A549 (cell line): ENCODE results near the gene DPP10. TPM values are rescaled to one million over a fixed set of nuclear protein-coding genes. Genes with fewer than 3 reads are reported as not detected.

Experiments used
- ATAC-seq, 2 experiments: fragments of 200-7000 bp in 1 of 2; fragments of >200 bp in 1 of 2; cut with Nextera tagmentation in 1 of 2; cut with Tn5 transposase in 1 of 2; 3 replicates each; pipeline versions ENCODE4 v1.8.0 to v1.9.1; 2018 to 2020; ENCODE audit warnings: mild to moderate bottlenecking in 1 of 2, moderate library complexity in 1 of 2
- CTCF ChIA-PET: fragments of 300-600 bp; sonication (Branson Sonifier 250); formaldehyde crosslinking; extraction: SDS; loops from one replicate; lab custom pipeline; 2021; ENCODE audit warnings: antibody characterized with exemption, inconsistent platforms; lab: Yijun Ruan, JAX
- POLR2A ChIA-PET: fragments of 350-600 bp; formaldehyde crosslinking; extraction: SDS; loops from one replicate; lab custom pipeline; 2021; ENCODE audit warnings: antibody characterized with exemption, inconsistent platforms; lab: Yijun Ruan, JAX
- DNase-seq, 2 experiments: peaks; one replicate each; pipeline versions ENCODE4 v3.0.0 to v3.0.0-alpha.2; 2011 to 2016; ENCODE audit warnings: low read depth in 1 of 2, low spot score in 1 of 2
- FAIRE-seq: peaks from 2 replicates; lab custom pipeline; 2011; peaks lifted over from hg19 to GRCh38; lab: Jason Lieb, UNC
- H3K27ac ChIP-seq, 2 experiments: fragments of >200 bp; sonication (Bioruptor Twin); formaldehyde crosslinking; 3 replicates each; pipeline ENCODE4 v1.5.1; 2016 to 2017
- H3K4me1 ChIP-seq: fragments of >200 bp; sonication (Bioruptor Twin); formaldehyde crosslinking; 3 replicates; pipeline ENCODE4 v1.6.1; 2016
- H3K4me2 ChIP-seq: fragments of >200 bp; sonication (Bioruptor Twin); formaldehyde crosslinking; 3 replicates; pipeline ENCODE4 v1.6.1; 2016
- H3K4me3 ChIP-seq: fragments of >200 bp; sonication (Bioruptor Twin); formaldehyde crosslinking; 3 replicates; pipeline ENCODE4 v1.5.1; 2016
- H3K9me3 ChIP-seq: fragments of >200 bp; sonication (Bioruptor Twin); formaldehyde crosslinking; 3 replicates; pipeline ENCODE4 v1.6.1; 2016
- BCL3 ChIP-seq: fragments of >200 bp; sonication (Bioruptor Twin); formaldehyde crosslinking; IDR thresholded peaks from 3 replicates; pipeline ENCODE4 v1.6.1; 2016
- CEBPB ChIP-seq, 2 experiments: fragments of >200 bp in 1 of 2; sonication (Bioruptor Twin) in 1 of 2; formaldehyde crosslinking in 1 of 2; IDR thresholded peaks; 2 replicates each; pipeline ENCODE4 v1.6.1; 2012 to 2016
- CHD2 ChIP-seq: fragments of 150-350 bp; IDR thresholded peaks from 2 replicates; pipeline ENCODE4 v1.6.1; 2014; ENCODE audit warnings: low read length; ENCODE audit not compliant: partially characterized antibody
- EP300 ChIP-seq, 2 experiments: fragments of >200 bp; sonication (Bioruptor Twin); formaldehyde crosslinking; IDR thresholded peaks; 2 replicates in 1 of 2; 3 replicates in 1 of 2; pipeline ENCODE4 v1.6.1; 2016 to 2017
- ESRRA ChIP-seq: fragments of 150-350 bp; IDR thresholded peaks from 2 replicates; pipeline ENCODE4 v1.6.1; 2014; ENCODE audit warnings: mild to moderate bottlenecking, low read length, borderline replicate concordance
- FOSB ChIP-seq: fragments of 250-450 bp; sonication (Bioruptor Pico); IDR thresholded peaks from 2 replicates; pipeline ENCODE4 v1.5.0; 2020; ENCODE audit warnings: mild to moderate bottlenecking, moderate library complexity
- FOSL2 ChIP-seq, 2 experiments: fragments of 450-650 bp in 1 of 2; fragments of >200 bp in 1 of 2; sonication (Bioruptor Twin) in 1 of 2; formaldehyde crosslinking; IDR thresholded peaks; 2 replicates each; pipeline versions ENCODE4 v1.5.0 to v1.6.1; 2016 to 2020; ENCODE audit warnings: mild to moderate bottlenecking in 1 of 2, moderate library complexity in 1 of 2
- GATA3 ChIP-seq: IDR thresholded peaks from 2 replicates; pipeline ENCODE4 v1.6.1; 2012; ENCODE audit warnings: borderline replicate concordance
- HEYL ChIP-seq: fragments of 250-450 bp; sonication (Bioruptor Pico); IDR thresholded peaks from 2 replicates; pipeline ENCODE4 v1.8.0; 2021; ENCODE audit warnings: mild to moderate bottlenecking, moderate library complexity
- HMGXB4 ChIP-seq: fragments of 250-450 bp; sonication (Bioruptor Pico); IDR thresholded peaks from 2 replicates; pipeline ENCODE4 v1.5.0; 2021; ENCODE audit warnings: mild to moderate bottlenecking, moderate library complexity, borderline replicate concordance
- MAFK ChIP-seq: fragments of 450-650 bp; IDR thresholded peaks from 2 replicates; pipeline ENCODE4 v1.6.1; 2014; ENCODE audit not compliant: partially characterized antibody
- NFE2L2 ChIP-seq: fragments of 150-350 bp; conservative IDR thresholded peaks from 2 replicates; pipeline ENCODE4 v1.6.1; 2014; ENCODE audit warnings: low read length
- PBX3 ChIP-seq: IDR thresholded peaks from 2 replicates; pipeline ENCODE4 v1.6.1; 2012
- POLR2A ChIP-seq: IDR thresholded peaks from 2 replicates; pipeline ENCODE4 v1.6.1; 2012; ENCODE audit warnings: mild to moderate bottlenecking, low read length
- RAD21 ChIP-seq, 2 experiments: fragments of >200 bp in 1 of 2; sonication (Bioruptor Twin) in 1 of 2; formaldehyde crosslinking in 1 of 2; IDR thresholded peaks in 1 of 2; conservative IDR thresholded peaks in 1 of 2; 2 replicates in 1 of 2; 3 replicates in 1 of 2; pipeline ENCODE4 v1.6.1; 2012 to 2018; ENCODE audit warnings: inconsistent platforms in 1 of 2
- SMC3 ChIP-seq: fragments of >200 bp; sonication (Bioruptor Twin); formaldehyde crosslinking; IDR thresholded peaks from 3 replicates; pipeline ENCODE4 v1.6.1; 2018; ENCODE audit warnings: inconsistent platforms
- TFCP2L1 ChIP-seq: fragments of 250-450 bp; sonication (Bioruptor Pico); IDR thresholded peaks from 2 replicates; pipeline ENCODE4 v1.5.0; 2021; ENCODE audit warnings: mild to moderate bottlenecking
- ZNF302 ChIP-seq: fragments of 250-450 bp; sonication (Bioruptor Pico); IDR thresholded peaks from 2 replicates; pipeline ENCODE4 v1.9.0; 2021; ENCODE audit warnings: inconsistent platforms, mild to moderate bottlenecking, moderate library complexity
- ZSCAN20 ChIP-seq: fragments of 250-450 bp; sonication (Bioruptor Pico); IDR thresholded peaks from 2 replicates; pipeline ENCODE4 v1.8.0; 2022; ENCODE audit warnings: mild to moderate bottlenecking, moderate library complexity
- WGBS: methylation state at CpG from one replicate; pipeline ENCODE4 v1.1.6; 2017; ENCODE audit errors: missing lambda C conversion rate; 5-methylcytosine and 5-hydroxymethylcytosine counted together
- polyA plus RNA-seq, 4 experiments: library from polyadenylated mRNA; depleted of rRNA in 3 of 4; stranded (reverse); fragments of >200 nt; fragmentation: RNase III in 1 of 4; extraction: RNeasy Plus Mini Kit Qiagen cat#74134 plus additional on column Dnase treatment in 1 of 4; gene quantifications; 2 replicates in 3 of 4; 3 replicates in 1 of 4; pipeline ENCODE4 v1.2.3, GENCODE V29; 2011 to 2017

Gene DPP10
- polyA plus RNA-seq, 2 of the 4 experiments (the other 2 are of a cell fraction) = not detected

- CTCF ChIA-PET = no interaction called here
- ATAC-seq (peak in 1 of 2 experiments; percentile 95; a peak in 3 of 6 replicates), FAIRE-seq (no peak)
- no peak overlapping the region for H3K4me3 ChIP-seq
- H3K9me3 ChIP-seq = no peaks in the 10 kb centered on the region
- H3K4me2 ChIP-seq = peak overlapping the region; percentile 18; the same call in 1 of the 3 replicates
- WGBS = 8% methylated on average over 4 of the region's 4 CpGs
- no peak overlapping the region for H3K27ac ChIP-seq
- H3K4me1 ChIP-seq = peaks cover 5% of the 10 kb centered on the region; the same call in 1 of the 3 replicates
- POLR2A ChIA-PET = no interaction called here
- TF ChIP-seq GATA3 (peak; percentile 74; the same call in 1 of the 2 replicates), CHD2 (no peak), EP300 (IDR thresholded peaks at IDR 0.05) (no peak; a peak in 1 of 5 replicates), CEBPB (IDR thresholded peaks at IDR 0.05) (peak in 1 of 2 experiments; percentile 41; a peak in 1 of 4 replicates), NFE2L2 (peak; percentile 90), MAFK (peak; percentile 90), FOSL2 (IDR thresholded peaks at IDR 0.05) (no peak), FOSL2 (CRISPR knock-in tag; IDR thresholded peaks at IDR 0.05) (peak; percentile 63; the same call in 1 of the 2 replicates), SMC3 (no peak)
- TF ChIP-seq, all 56 proteins: peak for 5
- peak in 1 of 2 experiments; percentile 84 for DNase-seq
Observed at GRCh38 chr2:114797540-114797939, 355.1 kb downstream of the DPP10 start.

GRCh38 chr2:114797942-114798341 is 355.5 kb downstream of the DPP10 start:
- peak in 1 of 2 experiments; percentile 70; a peak in 3 of 6 replicates for ATAC-seq
- no peak for DNase-seq
- WGBS = 24% methylated on average over 2 of the region's 2 CpGs
- ChIA-PET CTCF (no interaction called here), POLR2A (no interaction called here)
- Histone ChIP-seq H3K4me3 (no peak overlapping the region), H3K4me1 (peaks cover 5% of the 10 kb centered on the region; the same call in 1 of the 3 replicates), H3K9me3 (no peaks in the 10 kb centered on the region), H3K27ac (no peak overlapping the region), H3K4me2 (peak overlapping the region; percentile 18; the same call in 2 of the 3 replicates)
- FAIRE-seq = no peak
- no peak for TF ChIP-seq ZNF302 (CRISPR knock-in tag)
- TF ChIP-seq ESRRA = no peak
- no peak for TF ChIP-seq POLR2A
- TF ChIP-seq BCL3 = no peak
- TF ChIP-seq RAD21 (conservative IDR thresholded peaks at IDR 0.05 in 1 of 2, IDR thresholded peaks at IDR 0.05 in 1 of 2) = no peak
- no peak for TF ChIP-seq ZSCAN20

GRCh38 chr2:114800371-114800770 is 357.9 kb downstream of the DPP10 start:
- WGBS = 42% methylated on average over 2 of the region's 2 CpGs
- FAIRE-seq = no peak

More at GRCh38 chr2:114800371-114800770, 357.9 kb downstream of the DPP10 start:
- ATAC-seq (no peak), DNase-seq (no peak)
- Histone ChIP-seq H3K9me3 (no peaks in the 10 kb centered on the region), H3K4me1 (peaks cover 5% of the 10 kb centered on the region; the same call in 1 of the 3 replicates), H3K4me3 (no peak overlapping the region), H3K4me2 (no peak overlapping the region), H3K27ac (no peak overlapping the region)
- ChIA-PET CTCF (no interaction called here), POLR2A (no interaction called here)
- no peak for TF ChIP-seq GATA3
- no peak for TF ChIP-seq CEBPB (IDR thresholded peaks at IDR 0.05)
- no peak for TF ChIP-seq ESRRA
- TF ChIP-seq FOSB (CRISPR knock-in tag) = no peak
- TF ChIP-seq HMGXB4 = no peak
- TF ChIP-seq TFCP2L1 = no peak
- TF ChIP-seq HEYL (CRISPR knock-in tag) = no peak
- no peak for TF ChIP-seq PBX3
